ENCODE data around the gene SPTLC2.

Gene SPTLC2

DNA sequence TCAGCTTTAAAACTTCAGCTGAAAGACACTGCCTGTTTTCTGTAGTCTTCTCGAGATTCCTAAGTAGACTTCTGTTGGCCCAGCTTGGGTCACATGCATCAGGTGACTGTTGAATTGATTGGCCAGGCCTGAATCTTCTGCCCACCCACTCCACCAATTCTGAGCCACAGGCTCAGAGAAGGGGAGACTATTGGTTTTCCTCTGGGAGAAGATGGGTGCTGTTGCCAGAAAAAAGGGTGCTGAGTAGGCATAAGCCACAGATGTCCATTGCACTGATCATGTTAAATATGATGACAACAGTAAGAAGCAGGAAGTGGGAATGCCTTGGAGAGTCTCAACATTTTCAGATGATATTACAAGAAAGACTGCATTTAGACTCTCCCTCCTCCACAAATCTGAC lies 6.8 kb upstream of the SPTLC2 start:
- no peak for DNase-seq (ENCODE audit: low read depth)

GRCh38 chr14:77622366-77622961 lies 6.0 kb upstream of the SPTLC2 start:
- DNase-seq (ENCODE audit: low read depth) = no peak

DNA sequence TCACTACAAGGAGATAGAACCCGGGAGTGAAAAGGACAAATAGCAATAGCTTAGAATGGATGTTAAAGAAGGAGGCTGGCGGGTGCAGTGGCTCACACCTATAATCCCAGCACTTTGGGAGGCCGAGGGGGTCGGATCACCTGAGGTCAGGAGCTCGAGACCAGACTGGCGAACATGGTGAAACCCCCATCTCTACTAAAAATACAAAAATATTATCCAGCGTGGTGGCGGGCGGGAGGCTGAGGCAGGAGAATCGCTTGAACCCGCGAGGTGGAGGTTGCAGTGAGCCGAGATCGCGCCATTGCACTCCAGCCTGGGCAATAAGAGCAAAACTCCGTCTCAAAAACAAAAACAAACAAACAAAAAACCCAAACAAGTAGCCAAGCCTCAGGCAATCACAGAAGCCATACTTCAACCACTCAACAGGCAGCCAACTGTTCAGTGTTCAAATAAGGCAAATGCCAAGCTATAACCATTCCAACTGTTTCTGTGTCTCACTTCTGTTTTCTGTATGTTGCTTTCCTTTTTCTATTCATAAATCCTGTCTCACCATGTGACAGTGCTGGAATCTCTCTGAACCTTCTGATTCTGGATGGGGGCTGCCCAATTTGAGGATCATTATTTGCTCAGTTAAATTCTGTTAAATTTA lies 3.9 kb upstream of the SPTLC2 start:
- DNase-seq (ENCODE audit: low read depth) = no peak

DNA sequence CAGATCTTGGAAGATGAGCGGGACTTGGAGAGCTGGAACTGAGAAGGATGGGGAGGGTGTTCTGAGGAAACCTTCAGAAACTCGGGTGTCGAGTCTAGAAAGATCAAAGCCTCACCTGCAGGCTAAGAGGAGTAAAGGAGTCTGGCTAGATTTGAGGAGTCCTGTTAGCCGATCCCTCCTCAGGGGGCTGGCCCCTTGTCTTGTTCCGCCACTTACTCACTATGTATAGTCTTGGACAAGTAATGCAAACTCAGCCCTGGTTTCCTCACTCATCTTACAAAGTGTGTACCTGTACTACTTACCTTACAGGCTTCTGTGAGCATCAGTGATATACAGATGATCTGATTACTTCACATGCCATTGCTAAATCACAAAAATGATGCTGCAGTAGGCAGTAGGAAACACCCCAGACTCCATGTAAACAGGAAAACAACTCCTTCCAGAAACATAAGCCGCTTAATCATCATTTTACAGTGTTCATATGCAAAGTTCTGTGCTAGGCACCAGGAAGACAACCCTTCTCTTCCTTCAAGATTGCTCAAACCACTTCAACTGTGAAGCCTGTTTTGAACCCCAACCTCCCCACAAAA lies 2.0 kb upstream of the SPTLC2 start:
- no peak for DNase-seq (ENCODE audit: low read depth)

GRCh38 chr14:77616133-77616453 lies 344 bp downstream of the SPTLC2 start:
- no peak for DNase-seq (ENCODE audit: low read depth)

GRCh38 chr14:77615361-77616132 lies 890 bp downstream of the SPTLC2 start:
- DNase-seq (ENCODE audit: low read depth) = no peak

GRCh38 chr14:77613201-77613600 lies 3.2 kb downstream of the SPTLC2 start:
- DNase-seq (ENCODE audit: low read depth) = no peak

GRCh38 chr14:77612011-77612620 lies 4.3 kb downstream of the SPTLC2 start:
- no peak for DNase-seq (ENCODE audit: low read depth)

GRCh38 chr14:77610553-77610952 lies 5.9 kb downstream of the SPTLC2 start:
- DNase-seq (ENCODE audit: low read depth) = no peak

- no peak for DNase-seq (ENCODE audit: low read depth)
Measured at GRCh38 chr14:77609922-77610321, 6.5 kb downstream of the SPTLC2 start.

DNA sequence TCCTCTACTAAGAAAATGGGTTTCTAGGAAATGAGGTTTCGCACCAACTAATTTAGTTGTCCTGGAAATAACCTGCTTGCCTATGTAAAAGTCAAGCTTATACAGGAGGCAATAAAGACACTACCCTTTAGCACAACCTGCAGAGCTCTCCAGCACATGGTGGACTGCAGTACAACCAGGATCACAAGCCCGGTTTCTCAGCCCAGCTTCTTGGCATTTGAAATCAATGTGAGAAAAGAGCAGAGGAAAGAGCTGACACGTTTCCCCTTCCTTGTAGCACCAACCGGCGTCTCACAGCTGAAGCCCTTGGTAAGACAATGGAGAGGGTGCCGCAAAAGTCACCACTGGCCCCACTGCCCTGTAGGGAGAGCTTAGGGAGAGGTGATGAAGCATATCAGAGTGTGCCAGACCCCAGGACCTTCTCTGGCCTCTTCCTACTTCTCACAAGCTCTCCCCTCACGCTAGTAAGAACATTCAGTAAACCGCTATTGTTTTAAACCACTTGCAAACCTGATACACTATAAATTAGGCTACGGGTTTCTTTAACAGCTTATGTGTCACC lies 8.6 kb downstream of the SPTLC2 start:
- DNase-seq (ENCODE audit: low read depth) = no peak

DNA sequence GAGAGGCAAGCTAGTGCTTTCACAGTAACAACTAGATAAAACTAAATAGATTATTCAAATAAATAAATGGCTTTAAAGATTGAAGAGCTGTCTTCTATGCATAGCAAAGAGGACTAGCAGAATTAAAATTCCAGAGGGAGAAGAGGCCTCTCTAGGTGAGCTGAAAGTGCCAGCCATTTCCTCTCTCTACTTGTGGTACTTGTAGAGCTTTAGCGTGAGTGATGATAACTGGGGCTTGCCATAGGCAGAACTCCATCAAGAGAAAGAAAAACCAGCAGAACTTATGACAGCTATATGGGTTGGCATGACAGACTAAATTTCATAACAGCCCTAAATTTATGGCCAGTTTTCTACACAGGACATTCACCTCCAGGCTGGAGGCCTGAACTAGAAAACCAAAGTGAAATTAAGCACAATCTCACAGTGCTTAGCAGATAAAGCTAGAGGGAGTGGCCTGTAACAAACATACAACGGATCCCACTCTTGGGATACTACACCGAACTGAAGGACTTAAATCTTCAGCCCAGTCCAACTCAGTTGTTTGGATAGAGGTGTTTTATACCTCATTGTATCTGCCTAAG lies 11.0 kb downstream of the SPTLC2 start:
- DNase-seq (ENCODE audit: low read depth) = no peak

DNA sequence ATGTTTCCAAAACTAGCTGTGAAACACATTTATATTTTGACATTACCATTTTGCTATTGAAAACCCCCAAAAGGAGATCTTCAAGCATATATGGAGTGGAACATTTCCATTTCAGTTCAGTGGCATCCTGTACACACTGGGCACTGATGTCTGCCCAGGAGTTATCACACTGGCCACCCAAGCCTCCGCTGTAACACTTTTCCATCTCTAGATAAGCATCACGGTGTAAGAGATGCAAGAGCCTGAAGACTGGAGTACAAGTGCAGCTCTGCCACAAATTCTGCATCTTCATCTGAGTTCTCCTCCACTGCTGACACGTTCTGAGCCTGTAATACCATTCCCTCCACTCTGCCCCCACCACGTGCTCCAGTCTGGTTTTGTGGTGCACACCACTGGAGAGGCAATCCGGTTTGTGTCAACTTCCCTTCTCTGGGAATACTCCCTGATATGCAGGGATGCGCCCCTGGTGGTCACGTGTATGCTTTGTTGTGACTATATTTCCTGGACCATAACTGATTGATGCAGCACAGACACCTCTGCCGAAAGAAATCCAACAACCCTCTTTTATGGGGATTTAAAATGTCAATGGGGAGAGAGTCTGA lies 12.7 kb downstream of the SPTLC2 start:
- no peak for DNase-seq (ENCODE audit: low read depth)

- DNase-seq (ENCODE audit: low read depth) = no peak
Measured at GRCh38 chr14:77603031-77603430, 13.4 kb downstream of the SPTLC2 start.

GRCh38 chr14:77601846-77602619 lies 14.4 kb downstream of the SPTLC2 start:
- DNase-seq (ENCODE audit: low read depth) = no peak

DNA sequence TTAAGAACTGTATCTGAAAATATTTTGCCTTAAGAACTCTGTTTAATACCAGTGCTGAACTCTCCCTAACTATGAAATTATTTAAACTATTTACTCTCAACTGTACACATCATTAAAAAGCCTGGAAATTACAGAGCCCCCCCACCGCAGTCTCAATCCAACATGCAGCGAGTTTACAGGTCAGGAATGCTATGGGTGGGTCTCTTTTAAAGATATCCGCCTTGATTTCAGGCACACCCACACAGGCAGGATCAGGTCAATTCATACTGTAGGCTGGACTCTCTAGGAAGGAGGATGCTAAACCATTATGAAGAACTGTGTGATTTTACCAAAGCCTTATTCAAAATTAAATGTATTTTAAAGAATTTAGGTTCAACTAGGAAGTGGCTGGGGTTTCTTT lies 16.5 kb downstream of the SPTLC2 start:
- no peak for DNase-seq (ENCODE audit: low read depth)

- no peak for DNase-seq (ENCODE audit: low read depth)
Measured at GRCh38 chr14:77598366-77599070, 17.9 kb downstream of the SPTLC2 start.

- no peak for DNase-seq (ENCODE audit: low read depth)
Measured at GRCh38 chr14:77593501-77593961, 22.9 kb downstream of the SPTLC2 start.

- DNase-seq (ENCODE audit: low read depth) = no peak
Measured at GRCh38 chr14:77590845-77591485, 25.5 kb downstream of the SPTLC2 start.

GRCh38 chr14:77589099-77589498 lies 27.3 kb downstream of the SPTLC2 start:
- DNase-seq (ENCODE audit: low read depth) = no peak

Measured in HS-27A (cell line).